ENCODE data around the gene CEP350.
"Not testable (repeated sequence)": the region's sequence is repeated elsewhere in the genome, so short reads cannot be mapped to it uniquely, and the experiment has no call there.

Gene CEP350

GRCh38 chr1:179953974-179954492, 577 bp upstream of the CEP350 start:
- POLR2A ChIA-PET = interaction anchor here (0.5 to 1.0 kb wide), 3 partner anchors 11 to 60 kb away, joined by 3 to 4 read pairs (median 3); no protein-coding TSS in a partner anchor
- CTCF ChIA-PET = interaction anchor here (0.6 to 2.9 kb wide), 7 partner anchors 10 to 871 kb away, joined by 3 to 12 read pairs (median 4); no protein-coding TSS in a partner anchor
- TF ChIP-seq CTCF (IDR thresholded peaks at IDR 0.05; ENCODE audit: control extremely low read depth, extremely low read depth, low read depth, missing control alignments) = no peak
- peak; percentile 32 for DNase-seq (ENCODE audit: extremely low spot score)

- no peak for DNase-seq (ENCODE audit: extremely low spot score)
- no peak for TF ChIP-seq CTCF (IDR thresholded peaks at IDR 0.05; ENCODE audit: control extremely low read depth, extremely low read depth, low read depth, missing control alignments)
- ChIA-PET POLR2A (no interaction called here), CTCF (no interaction called here)
These were observed 674 bp downstream of the CEP350 start for GRCh38 chr1:179955287-179955680.

- no peak for TF ChIP-seq CTCF (IDR thresholded peaks at IDR 0.05; ENCODE audit: control extremely low read depth, extremely low read depth, low read depth, missing control alignments)
- ChIA-PET POLR2A (no interaction called here), CTCF (no interaction called here)
- no peak for DNase-seq (ENCODE audit: extremely low spot score)
These were observed 1.1 kb downstream of the CEP350 start for GRCh38 chr1:179955731-179956130.

GRCh38 chr1:179958359-179958758, 3.7 kb downstream of the CEP350 start:
- ChIA-PET POLR2A (no interaction called here), CTCF (no interaction called here)
- DNase-seq (ENCODE audit: extremely low spot score) = no peak
- no peak for TF ChIP-seq CTCF (IDR thresholded peaks at IDR 0.05; ENCODE audit: control extremely low read depth, extremely low read depth, low read depth, missing control alignments)

GRCh38 chr1:179962168-179962567, 7.6 kb downstream of the CEP350 start:
- POLR2A ChIA-PET; DNase-seq (ENCODE audit: extremely low spot score): not testable (repeated sequence)
- CTCF ChIA-PET = interaction anchor here (1.5 kb wide), 1 partner anchor 26 kb away, joined by 4 read pairs; no protein-coding TSS in a partner anchor

- CTCF ChIA-PET = interaction anchor here (0.8 to 3.3 kb wide), 6 partner anchors 9 to 81 kb away, joined by 3 to 15 read pairs (median 6); partner anchors contain the start of gene CEP350
- DNase-seq (ENCODE audit: extremely low spot score) = no peak
- no peak for TF ChIP-seq CTCF (IDR thresholded peaks at IDR 0.05; ENCODE audit: control extremely low read depth, extremely low read depth, low read depth, missing control alignments)
- POLR2A ChIA-PET = no interaction called here
These were observed 11.9 kb downstream of the CEP350 start for GRCh38 chr1:179966551-179966950.

GRCh38 chr1:179968284-179968993, 13.8 kb downstream of the CEP350 start:
- TF ChIP-seq CTCF (IDR thresholded peaks at IDR 0.05; ENCODE audit: control extremely low read depth, extremely low read depth, low read depth, missing control alignments) = no peak
- POLR2A ChIA-PET = no interaction called here
- CTCF ChIA-PET = interaction anchor here (1.5 to 3.3 kb wide), 2 partner anchors 9 to 79 kb away, joined by 3 to 15 read pairs; no protein-coding TSS in a partner anchor
- DNase-seq (ENCODE audit: extremely low spot score) = no peak

All from GM10248 (cell line).